HepG2 (cell line): ENCODE data around the gene ADAD2. TPM values are rescaled to one million over a fixed set of nuclear protein-coding genes. Genes with fewer than 3 reads are reported as not detected.
A peak's percentile ranks its signal among the peaks of the same experiment; 100 is the strongest.

ENCODE experiments used
- ATF7 ChIP-seq, 2 experiments: fragments of 450-650 bp in 1 of 2; sonication (generic) in 1 of 2; formaldehyde crosslinking in 1 of 2; IDR thresholded peaks; 2 replicates each; pipeline versions ENCODE4 v1.4.0 to v1.6.1; 2016 to 2020; ENCODE audit warnings: antibody characterized with exemption in 1 of 2, mild to moderate bottlenecking in 1 of 2, missing genetic modification reagents in 1 of 2
- CREM ChIP-seq, 2 experiments: sonication (generic) in 1 of 2; formaldehyde crosslinking in 1 of 2; IDR thresholded peaks; 2 replicates each; pipeline versions ENCODE4 v1.4.0 to v1.6.1; 2016 to 2020; ENCODE audit warnings: antibody characterized with exemption in 1 of 2, mild to moderate bottlenecking in 1 of 2, missing genetic modification reagents in 1 of 2
- ERF ChIP-seq: IDR thresholded peaks from 2 replicates; pipeline ENCODE4 v1.6.1; 2018; ENCODE audit warnings: missing biosample characterization, missing genetic modification reagents
- HNRNPLL ChIP-seq: fragments of 200-400 bp; formaldehyde crosslinking; IDR thresholded peaks from 2 replicates; pipeline ENCODE4 v1.6.1; 2017; ENCODE audit warnings: mild to moderate bottlenecking, low read depth, low read length; ENCODE audit not compliant: poor library complexity, severe bottlenecking
- PAX8 ChIP-seq: sonication (generic); formaldehyde crosslinking; IDR thresholded peaks from 2 replicates; pipeline ENCODE4 v1.8.0; 2022; ENCODE audit warnings: mild to moderate bottlenecking, missing genetic modification reagents, borderline replicate concordance
- SIN3B ChIP-seq: fragments of 150-350 bp; IDR thresholded peaks from 2 replicates; pipeline ENCODE4 v1.6.1; 2014; ENCODE audit warnings: low read length
- SIX4 ChIP-seq: sonication (generic); formaldehyde crosslinking; IDR thresholded peaks from 2 replicates; pipeline ENCODE4 v1.4.0; 2020; ENCODE audit warnings: missing genetic modification reagents
- SP4 ChIP-seq: sonication (generic); formaldehyde crosslinking; IDR thresholded peaks from 2 replicates; pipeline ENCODE4 v1.8.1; 2023; ENCODE audit warnings: mild to moderate bottlenecking, missing genetic modification reagents
- ZFY ChIP-seq: sonication (generic); formaldehyde crosslinking; IDR thresholded peaks from 2 replicates; pipeline ENCODE4 v1.4.0; 2020; ENCODE audit warnings: missing genetic modification reagents
- ZNF224 ChIP-seq: sonication (generic); formaldehyde crosslinking; IDR thresholded peaks from 2 replicates; pipeline ENCODE4 v1.5.0; 2020; ENCODE audit warnings: mild to moderate bottlenecking, missing genetic modification reagents
- ZNF570 ChIP-seq: sonication (generic); formaldehyde crosslinking; IDR thresholded peaks from 2 replicates; pipeline ENCODE4 v1.4.0; 2020; ENCODE audit warnings: mild to moderate bottlenecking, missing genetic modification reagents, borderline replicate concordance
- ZNF788 ChIP-seq: sonication (generic); formaldehyde crosslinking; IDR thresholded peaks from 2 replicates; pipeline ENCODE4 v1.5.0; 2020; ENCODE audit warnings: mild to moderate bottlenecking, missing genetic modification reagents, borderline replicate concordance
- polyA plus RNA-seq, 8 experiments: library from polyadenylated mRNA; depleted of rRNA in 3 of 8; stranded (reverse) in 7 of 8; unstranded in 1 of 8; fragments of >200 nt; fragmentation: Illumina TruSeq in 4 of 8; extraction: Trizol in 4 of 8; gene quantifications; 2 replicates each; pipeline versions ENCODE4 v1.2.1 to v1.2.3, GENCODE V29; 2011 to 2016; ENCODE audit warnings: low read depth in 4 of 8, missing spikeins in 1 of 8, mixed read lengths in 1 of 8; ENCODE audit not compliant: insufficient read depth in 1 of 8
- total RNA-seq, 5 experiments: library from RNA; depleted of rRNA; stranded (reverse); fragments of >200 nt; fragmentation: Illumina TruSeq; extraction: Trizol; gene quantifications; 2 replicates each; pipeline ENCODE4 v1.2.3, GENCODE V29; 2016; ENCODE audit warnings: low read depth in 1 of 5
- TF ChIP-seq, protein P1 (sequence below): sonication (generic); formaldehyde crosslinking; IDR thresholded peaks from 2 replicates; pipeline ENCODE4 v1.9.0; 2021; ENCODE audit warnings: missing genetic modification reagents, borderline replicate concordance
- TF ChIP-seq, protein P2 (sequence below): sonication (generic); formaldehyde crosslinking; IDR thresholded peaks from 2 replicates; pipeline ENCODE4 v1.4.0; 2020; ENCODE audit warnings: mild to moderate bottlenecking, low read depth, missing genetic modification reagents
- TF ChIP-seq, protein P3 (sequence below): sonication (generic); formaldehyde crosslinking; IDR thresholded peaks from 2 replicates; pipeline ENCODE4 v1.9.0; 2021; ENCODE audit warnings: missing genetic modification reagents, borderline replicate concordance
- TF ChIP-seq, protein P4 (sequence below): sonication (generic); formaldehyde crosslinking; IDR thresholded peaks from 2 replicates; pipeline ENCODE4 v1.4.0; 2020; ENCODE audit warnings: missing genetic modification reagents, borderline replicate concordance
- TF ChIP-seq, protein P5 (sequence below): sonication (generic); formaldehyde crosslinking; IDR thresholded peaks from 2 replicates; pipeline ENCODE4 v1.8.1; 2023; ENCODE audit warnings: mild to moderate bottlenecking, missing genetic modification reagents

The ADAD2 gene
- total and polyA plus RNA-seq, 2 of the 13 experiments (the other 11 are each of a cell fraction or from before 2014, with no cell fraction given), result not detected

DNA sequence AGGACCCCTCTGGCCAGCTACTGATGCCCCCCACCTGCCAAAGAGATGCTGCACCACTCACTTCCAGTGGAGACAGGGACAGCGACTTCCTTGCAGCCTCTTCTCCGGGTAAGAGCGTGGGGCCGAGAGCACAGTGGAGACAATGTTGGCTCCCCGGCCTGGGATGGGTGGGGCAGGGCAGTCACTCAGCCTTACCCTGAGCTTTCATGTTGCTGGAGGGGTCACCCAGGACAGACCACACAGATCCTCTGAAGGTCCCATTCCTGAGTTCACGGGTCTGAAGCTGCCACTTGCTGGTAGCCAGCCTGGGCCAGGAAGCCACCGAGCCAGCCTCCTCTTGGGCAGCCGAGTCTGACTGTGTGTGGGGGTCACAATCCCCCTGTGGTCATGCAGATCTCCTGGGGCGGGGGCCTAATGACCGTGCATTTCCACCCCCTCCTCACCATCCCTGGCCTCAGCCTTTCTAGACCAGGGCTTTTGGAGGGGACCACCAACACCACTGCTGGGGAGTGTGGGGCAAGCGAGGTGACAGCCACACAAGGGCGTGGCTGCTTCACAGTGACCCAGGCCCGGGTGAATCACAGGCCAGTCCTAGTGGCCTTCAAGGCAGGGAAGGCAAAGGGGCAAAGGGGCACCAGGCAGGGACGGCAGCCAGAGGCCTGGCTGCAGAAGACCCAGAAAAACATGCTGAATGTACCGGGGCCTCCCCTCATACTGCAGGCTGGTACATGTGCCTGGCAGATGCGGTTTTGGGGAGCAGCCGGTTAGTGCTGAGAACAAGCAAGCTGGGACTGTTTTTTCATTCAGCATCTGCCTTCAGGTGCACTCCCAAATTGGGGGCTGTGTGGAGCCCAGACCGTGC, 14.5 kb upstream of the ADAD2 start (continued):
- TF ChIP-seq, protein P1, sequence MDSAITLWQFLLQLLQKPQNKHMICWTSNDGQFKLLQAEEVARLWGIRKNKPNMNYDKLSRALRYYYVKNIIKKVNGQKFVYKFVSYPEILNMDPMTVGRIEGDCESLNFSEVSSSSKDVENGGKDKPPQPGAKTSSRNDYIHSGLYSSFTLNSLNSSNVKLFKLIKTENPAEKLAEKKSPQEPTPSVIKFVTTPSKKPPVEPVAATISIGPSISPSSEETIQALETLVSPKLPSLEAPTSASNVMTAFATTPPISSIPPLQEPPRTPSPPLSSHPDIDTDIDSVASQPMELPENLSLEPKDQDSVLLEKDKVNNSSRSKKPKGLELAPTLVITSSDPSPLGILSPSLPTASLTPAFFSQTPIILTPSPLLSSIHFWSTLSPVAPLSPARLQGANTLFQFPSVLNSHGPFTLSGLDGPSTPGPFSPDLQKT (CRISPR knock-in tag), result no peak
- TF ChIP-seq SP4 (0 out of 2 replicates have a peak, but pooled peaks have one; percentile 25), ERF (CRISPR knock-in tag) (no peak), ZFY (CRISPR knock-in tag) (no peak), ZNF788 (CRISPR knock-in tag) (0 out of 2 replicates have a peak, but pooled peaks have one; percentile 3), HNRNPLL (no peak), SIN3B (no peak), CREM (IDR thresholded peaks at IDR 0.05) (no peak), CREM (CRISPR knock-in tag; IDR thresholded peaks at IDR 0.05) (no peak), PAX8 (no peak), ZNF570 (CRISPR knock-in tag) (no peak), SIX4 (CRISPR knock-in tag) (no peak), ATF7 (IDR thresholded peaks at IDR 0.05) (no peak), ATF7 (CRISPR knock-in tag; IDR thresholded peaks at IDR 0.05) (no peak), ZNF224 (CRISPR knock-in tag) (no peak)
- TF ChIP-seq, protein P2, sequence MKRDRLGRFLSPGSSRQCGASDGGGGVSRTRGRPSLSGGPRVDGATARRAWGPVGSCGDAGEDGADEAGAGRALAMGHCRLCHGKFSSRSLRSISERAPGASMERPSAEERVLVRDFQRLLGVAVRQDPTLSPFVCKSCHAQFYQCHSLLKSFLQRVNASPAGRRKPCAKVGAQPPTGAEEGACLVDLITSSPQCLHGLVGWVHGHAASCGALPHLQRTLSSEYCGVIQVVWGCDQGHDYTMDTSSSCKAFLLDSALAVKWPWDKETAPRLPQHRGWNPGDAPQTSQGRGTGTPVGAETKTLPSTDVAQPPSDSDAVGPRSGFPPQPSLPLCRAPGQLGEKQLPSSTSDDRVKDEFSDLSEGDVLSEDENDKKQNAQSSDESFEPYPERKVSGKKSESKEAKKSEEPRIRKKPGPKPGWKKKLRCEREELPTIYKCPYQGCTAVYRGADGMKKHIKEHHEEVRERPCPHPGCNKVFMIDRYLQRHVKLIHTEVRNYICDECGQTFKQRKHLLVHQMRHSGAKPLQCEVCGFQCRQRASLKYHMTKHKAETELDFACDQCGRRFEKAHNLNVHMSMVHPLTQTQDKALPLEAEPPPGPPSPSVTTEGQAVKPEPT (CRISPR knock-in tag), result no peak
- TF ChIP-seq, protein P3, sequence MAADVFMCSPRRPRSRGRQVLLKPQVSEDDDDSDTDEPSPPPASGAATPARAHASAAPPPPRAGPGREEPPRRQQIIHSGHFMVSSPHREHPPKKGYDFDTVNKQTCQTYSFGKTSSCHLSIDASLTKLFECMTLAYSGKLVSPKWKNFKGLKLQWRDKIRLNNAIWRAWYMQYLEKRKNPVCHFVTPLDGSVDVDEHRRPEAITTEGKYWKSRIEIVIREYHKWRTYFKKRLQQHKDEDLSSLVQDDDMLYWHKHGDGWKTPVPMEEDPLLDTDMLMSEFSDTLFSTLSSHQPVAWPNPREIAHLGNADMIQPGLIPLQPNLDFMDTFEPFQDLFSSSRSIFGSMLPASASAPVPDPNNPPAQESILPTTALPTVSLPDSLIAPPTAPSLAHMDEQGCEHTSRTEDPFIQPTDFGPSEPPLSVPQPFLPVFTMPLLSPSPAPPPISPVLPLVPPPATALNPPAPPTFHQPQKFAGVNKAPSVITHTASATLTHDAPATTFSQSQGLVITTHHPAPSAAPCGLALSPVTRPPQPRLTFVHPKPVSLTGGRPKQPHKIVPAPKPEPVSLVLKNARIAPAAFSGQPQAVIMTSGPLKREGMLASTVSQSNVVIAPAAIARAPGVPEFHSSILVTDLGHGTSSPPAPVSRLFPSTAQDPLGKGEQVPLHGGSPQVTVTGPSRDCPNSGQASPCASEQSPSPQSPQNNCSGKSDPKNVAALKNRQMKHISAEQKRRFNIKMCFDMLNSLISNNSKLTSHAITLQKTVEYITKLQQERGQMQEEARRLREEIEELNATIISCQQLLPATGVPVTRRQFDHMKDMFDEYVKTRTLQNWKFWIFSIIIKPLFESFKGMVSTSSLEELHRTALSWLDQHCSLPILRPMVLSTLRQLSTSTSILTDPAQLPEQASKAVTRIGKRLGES, result no peak
- TF ChIP-seq, protein P4, sequence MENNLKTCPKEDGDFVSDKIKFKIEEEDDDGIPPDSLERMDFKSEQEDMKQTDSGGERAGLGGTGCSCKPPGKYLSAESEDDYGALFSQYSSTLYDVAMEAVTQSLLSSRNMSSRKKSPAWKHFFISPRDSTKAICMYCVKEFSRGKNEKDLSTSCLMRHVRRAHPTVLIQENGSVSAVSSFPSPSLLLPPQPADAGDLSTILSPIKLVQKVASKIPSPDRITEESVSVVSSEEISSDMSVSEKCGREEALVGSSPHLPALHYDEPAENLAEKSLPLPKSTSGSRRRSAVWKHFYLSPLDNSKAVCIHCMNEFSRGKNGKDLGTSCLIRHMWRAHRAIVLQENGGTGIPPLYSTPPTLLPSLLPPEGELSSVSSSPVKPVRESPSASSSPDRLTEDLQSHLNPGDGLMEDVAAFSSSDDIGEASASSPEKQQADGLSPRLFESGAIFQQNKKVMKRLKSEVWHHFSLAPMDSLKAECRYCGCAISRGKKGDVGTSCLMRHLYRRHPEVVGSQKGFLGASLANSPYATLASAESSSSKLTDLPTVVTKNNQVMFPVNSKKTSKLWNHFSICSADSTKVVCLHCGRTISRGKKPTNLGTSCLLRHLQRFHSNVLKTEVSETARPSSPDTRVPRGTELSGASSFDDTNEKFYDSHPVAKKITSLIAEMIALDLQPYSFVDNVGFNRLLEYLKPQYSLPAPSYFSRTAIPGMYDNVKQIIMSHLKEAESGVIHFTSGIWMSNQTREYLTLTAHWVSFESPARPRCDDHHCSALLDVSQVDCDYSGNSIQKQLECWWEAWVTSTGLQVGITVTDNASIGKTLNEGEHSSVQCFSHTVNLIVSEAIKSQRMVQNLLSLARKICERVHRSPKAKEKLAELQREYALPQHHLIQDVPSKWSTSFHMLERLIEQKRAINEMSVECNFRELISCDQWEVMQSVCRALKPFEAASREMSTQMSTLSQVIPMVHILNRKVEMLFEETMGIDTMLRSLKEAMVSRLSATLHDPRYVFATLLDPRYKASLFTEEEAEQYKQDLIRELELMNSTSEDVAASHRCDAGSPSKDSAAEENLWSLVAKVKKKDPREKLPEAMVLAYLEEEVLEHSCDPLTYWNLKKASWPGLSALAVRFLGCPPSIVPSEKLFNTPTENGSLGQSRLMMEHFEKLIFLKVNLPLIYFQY (CRISPR knock-in tag), result no peak
- TF ChIP-seq, protein P5, sequence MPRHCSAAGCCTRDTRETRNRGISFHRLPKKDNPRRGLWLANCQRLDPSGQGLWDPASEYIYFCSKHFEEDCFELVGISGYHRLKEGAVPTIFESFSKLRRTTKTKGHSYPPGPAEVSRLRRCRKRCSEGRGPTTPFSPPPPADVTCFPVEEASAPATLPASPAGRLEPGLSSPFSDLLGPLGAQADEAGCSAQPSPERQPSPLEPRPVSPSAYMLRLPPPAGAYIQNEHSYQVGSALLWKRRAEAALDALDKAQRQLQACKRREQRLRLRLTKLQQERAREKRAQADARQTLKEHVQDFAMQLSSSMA (CRISPR knock-in tag), result peak; percentile 95
